ENCODE results near the gene GLRX. TPM values are rescaled to one million over a fixed set of nuclear protein-coding genes. Genes with fewer than 3 reads are reported as not detected.
"Not testable (repeated sequence)": the region's sequence is repeated elsewhere in the genome, so short reads cannot be mapped to it uniquely, and the experiment has no call there.

The GLRX gene
- polyA plus RNA-seq = 100 to 1,000 TPM; 261 to 295 (median 263) TPM

GRCh38 chr5:95822542-95823181 is at the start of gene GLRX:
GLRX (minus strand) TSS chr5:95822726; CDS start chr5:95822662, 64 bp downstream.
- Mint-ChIP-seq H3K4me1 (peaks cover 68 to 74% of the 10 kb centered on the region in 2 donors), H3K27me3 (ENCODE audit: low read depth in 3 of 3) (peaks cover 0 to 10% (median 5%) of the 10 kb centered on the region in 3 donors), H3K36me3 (no peaks in the 10 kb centered on the region), H3K9me3 (no peaks in the 10 kb centered on the region), H3K4me3 (peak within 1 kb of the TSS; percentile 98 to 100 (median 98)), H3K27ac (peak within 1 kb of the TSS; percentile 88 to 99 (median 95))
- DNase-seq = peak; percentile 51 to 58 (median 55)

- H3K4me1 Mint-ChIP-seq = peaks cover 27 to 30% of the 10 kb centered on the region in 2 donors
- no peak for DNase-seq
- H3K36me3 Mint-ChIP-seq = peaks cover 0 to 3% (median 0%) of the 10 kb centered on the region in 3 donors
- H3K9me3 Mint-ChIP-seq = no peaks in the 10 kb centered on the region
- no peak overlapping the region for H3K4me3 Mint-ChIP-seq
- H3K27me3 Mint-ChIP-seq (ENCODE audit: low read depth in 3 of 3) = peaks cover 0 to 14% (median 12%) of the 10 kb centered on the region in 3 donors
- no peak overlapping the region for H3K27ac Mint-ChIP-seq
Measured at GRCh38 chr5:95871146-95871806, 48.8 kb upstream of the GLRX start.

GRCh38 chr5:95870105-95870672 is 47.7 kb upstream of the GLRX start:
- peaks cover 0 to 14% (median 12%) of the 10 kb centered on the region in 3 donors for H3K27me3 Mint-ChIP-seq (ENCODE audit: low read depth in 3 of 3)
- no peak for DNase-seq
- peak overlapping the region in 1 of 6 donors; percentile 45 for H3K27ac Mint-ChIP-seq
- H3K36me3 Mint-ChIP-seq = peaks cover 0 to 3% (median 0%) of the 10 kb centered on the region in 3 donors
- H3K9me3 Mint-ChIP-seq = no peaks in the 10 kb centered on the region
- peaks cover 27 to 30% of the 10 kb centered on the region in 2 donors for H3K4me1 Mint-ChIP-seq
- peak overlapping the region in 1 of 5 donors; percentile 47 for H3K4me3 Mint-ChIP-seq

GRCh38 chr5:95869173-95869855 is 46.8 kb upstream of the GLRX start:
- Mint-ChIP-seq H3K27me3 (ENCODE audit: low read depth in 3 of 3) (peaks cover 2 to 14% (median 12%) of the 10 kb centered on the region in 3 donors), H3K27ac (peak overlapping the region in 3 of 6 donors; percentile 12 to 59 (median 51)), H3K4me3 (peak overlapping the region in 4 of 5 donors; percentile 16 to 71 (median 60)), H3K4me1 (peaks cover 27 to 30% of the 10 kb centered on the region in 2 donors)
- not testable (repeated sequence) for H3K36me3 Mint-ChIP-seq, H3K9me3 Mint-ChIP-seq
- DNase-seq = peak; percentile 69 to 70 (median 69)

- H3K4me1 Mint-ChIP-seq = peaks cover 27 to 30% of the 10 kb centered on the region in 2 donors
- no peaks in the 10 kb centered on the region for H3K9me3 Mint-ChIP-seq
- H3K4me3 Mint-ChIP-seq = no peak overlapping the region
- no peak for DNase-seq
- H3K36me3 Mint-ChIP-seq = peaks cover 0 to 3% (median 0%) of the 10 kb centered on the region in 3 donors
- no peak overlapping the region for H3K27ac Mint-ChIP-seq
- H3K27me3 Mint-ChIP-seq (ENCODE audit: low read depth in 3 of 3) = peaks cover 5 to 15% (median 14%) of the 10 kb centered on the region in 3 donors
Measured at GRCh38 chr5:95868136-95868535, 45.6 kb upstream of the GLRX start.

GRCh38 chr5:95866435-95867040 is 44.0 kb upstream of the GLRX start:
- no peak for DNase-seq
- Mint-ChIP-seq H3K9me3 (no peaks in the 10 kb centered on the region), H3K27me3 (ENCODE audit: low read depth in 3 of 3) (peaks cover 6 to 19% (median 16%) of the 10 kb centered on the region in 3 donors), H3K4me3 (no peak overlapping the region), H3K36me3 (peaks cover 0 to 4% (median 3%) of the 10 kb centered on the region in 3 donors), H3K4me1 (peaks cover 28 to 32% of the 10 kb centered on the region in 2 donors), H3K27ac (no peak overlapping the region)

- Mint-ChIP-seq H3K27ac (no peak overlapping the region), H3K4me3 (no peak overlapping the region), H3K27me3 (ENCODE audit: low read depth in 3 of 3) (peaks cover 11 to 19% (median 17%) of the 10 kb centered on the region in 3 donors), H3K4me1 (peaks cover 18 to 27% of the 10 kb centered on the region in 2 donors), H3K36me3 (peaks cover 0 to 4% (median 3%) of the 10 kb centered on the region in 3 donors), H3K9me3 (no peaks in the 10 kb centered on the region)
- no peak for DNase-seq
Measured at GRCh38 chr5:95864944-95865504, 42.5 kb upstream of the GLRX start.

GRCh38 chr5:95864456-95864855 is 41.9 kb upstream of the GLRX start:
- H3K27ac Mint-ChIP-seq = no peak overlapping the region
- peaks cover 0 to 4% (median 3%) of the 10 kb centered on the region in 3 donors for H3K36me3 Mint-ChIP-seq
- peaks cover 11 to 19% (median 18%) of the 10 kb centered on the region in 3 donors for H3K27me3 Mint-ChIP-seq (ENCODE audit: low read depth in 3 of 3)
- peaks cover 13 to 21% of the 10 kb centered on the region in 2 donors for H3K4me1 Mint-ChIP-seq
- H3K9me3 Mint-ChIP-seq = no peaks in the 10 kb centered on the region
- no peak overlapping the region for H3K4me3 Mint-ChIP-seq
- no peak for DNase-seq

GRCh38 chr5:95863383-95863757 is 40.8 kb upstream of the GLRX start:
- Mint-ChIP-seq H3K27me3 (ENCODE audit: low read depth in 3 of 3) (peaks cover 14 to 17% (median 15%) of the 10 kb centered on the region in 3 donors), H3K4me1 (peaks cover 10 to 19% of the 10 kb centered on the region in 2 donors), H3K36me3 (peaks cover 0 to 4% (median 3%) of the 10 kb centered on the region in 3 donors)

GRCh38 chr5:95862671-95863382 is 40.3 kb upstream of the GLRX start:
- no peak for DNase-seq
- H3K4me1 Mint-ChIP-seq = peaks cover 8 to 19% of the 10 kb centered on the region in 2 donors
- H3K36me3 Mint-ChIP-seq = peaks cover 0 to 4% (median 0%) of the 10 kb centered on the region in 3 donors
- H3K9me3 Mint-ChIP-seq = no peaks in the 10 kb centered on the region
- no peak overlapping the region for H3K4me3 Mint-ChIP-seq
- H3K27ac Mint-ChIP-seq = no peak overlapping the region
- peaks cover 10 to 16% (median 15%) of the 10 kb centered on the region in 3 donors for H3K27me3 Mint-ChIP-seq (ENCODE audit: low read depth in 3 of 3)

More at GRCh38 chr5:95863383-95863757, 40.8 kb upstream of the GLRX start:
- no peak overlapping the region for H3K27ac Mint-ChIP-seq
- DNase-seq = no peak
- H3K4me3 Mint-ChIP-seq = no peak overlapping the region
- H3K9me3 Mint-ChIP-seq = no peaks in the 10 kb centered on the region

- Mint-ChIP-seq H3K27ac (peak overlapping the region in 1 of 6 donors; percentile 70), H3K4me3 (no peak overlapping the region), H3K27me3 (ENCODE audit: low read depth in 3 of 3) (peaks cover 8 to 16% (median 15%) of the 10 kb centered on the region in 3 donors), H3K4me1 (peaks cover 8 to 19% of the 10 kb centered on the region in 2 donors), H3K36me3 (peaks cover 0 to 4% (median 0%) of the 10 kb centered on the region in 3 donors), H3K9me3 (no peaks in the 10 kb centered on the region)
- DNase-seq = no peak
Measured at GRCh38 chr5:95861864-95862561, 39.5 kb upstream of the GLRX start.

Measured in immature natural killer cell (primary cell).